AG09309 (cell line): ENCODE measurements around the gene TTLL9.

Source experiments
- DNase-seq: peaks from one replicate; pipeline ENCODE4 v3.0.0-alpha.2; 2010; ENCODE audit warnings: low read depth
- H3K4me3 ChIP-seq: 2 replicates; pipeline ENCODE4 v1.5.1; 2011; ENCODE audit warnings: mild to moderate bottlenecking, low read depth, low read length, moderate library complexity; ENCODE audit not compliant: control insufficient read depth
- TF ChIP-seq, protein P1 (sequence below): IDR thresholded peaks from 2 replicates; pipeline ENCODE4 v1.5.1; 2011; ENCODE audit warnings: mild to moderate bottlenecking, low read depth, low read length, inconsistent platforms; ENCODE audit not compliant: insufficient read depth, control insufficient read depth; ENCODE audit errors: missing control alignments

The TTLL9 gene

GRCh38 chr20:31869942-31870725 is at the start of gene TTLL9, which contains the start of gene DUSP15:
Gene TTLL9 (plus strand): TSS chr20:31870634. CDS start chr20:31871127, 493 bp downstream.
Gene DUSP15 (minus strand): TSS chr20:31870527. CDS start chr20:31870337, 190 bp downstream.
- DNase-seq, result no peak
- TF ChIP-seq, protein P1, sequence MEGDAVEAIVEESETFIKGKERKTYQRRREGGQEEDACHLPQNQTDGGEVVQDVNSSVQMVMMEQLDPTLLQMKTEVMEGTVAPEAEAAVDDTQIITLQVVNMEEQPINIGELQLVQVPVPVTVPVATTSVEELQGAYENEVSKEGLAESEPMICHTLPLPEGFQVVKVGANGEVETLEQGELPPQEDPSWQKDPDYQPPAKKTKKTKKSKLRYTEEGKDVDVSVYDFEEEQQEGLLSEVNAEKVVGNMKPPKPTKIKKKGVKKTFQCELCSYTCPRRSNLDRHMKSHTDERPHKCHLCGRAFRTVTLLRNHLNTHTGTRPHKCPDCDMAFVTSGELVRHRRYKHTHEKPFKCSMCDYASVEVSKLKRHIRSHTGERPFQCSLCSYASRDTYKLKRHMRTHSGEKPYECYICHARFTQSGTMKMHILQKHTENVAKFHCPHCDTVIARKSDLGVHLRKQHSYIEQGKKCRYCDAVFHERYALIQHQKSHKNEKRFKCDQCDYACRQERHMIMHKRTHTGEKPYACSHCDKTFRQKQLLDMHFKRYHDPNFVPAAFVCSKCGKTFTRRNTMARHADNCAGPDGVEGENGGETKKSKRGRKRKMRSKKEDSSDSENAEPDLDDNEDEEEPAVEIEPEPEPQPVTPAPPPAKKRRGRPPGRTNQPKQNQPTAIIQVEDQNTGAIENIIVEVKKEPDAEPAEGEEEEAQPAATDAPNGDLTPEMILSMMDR, result no peak
- peak within 1 kb of the TSS; percentile 33 for H3K4me3 ChIP-seq

GRCh38 chr20:31821427-31821826 is 49.0 kb upstream of the TTLL9 start:
- no peak overlapping the region for H3K4me3 ChIP-seq
- no peak for DNase-seq
- TF ChIP-seq, protein P1, result no peak

- TF ChIP-seq, protein P1, result peak; percentile 96
- H3K4me3 ChIP-seq, result peak overlapping the region; percentile 8
- DNase-seq, result no peak
These were observed 47.8 kb upstream of the TTLL9 start for GRCh38 chr20:31822421-31823330.

GRCh38 chr20:31823360-31824124 is 46.9 kb upstream of the TTLL9 start:
- H3K4me3 ChIP-seq, result no peak overlapping the region
- TF ChIP-seq, protein P1, result no peak
- no peak for DNase-seq

DNA sequence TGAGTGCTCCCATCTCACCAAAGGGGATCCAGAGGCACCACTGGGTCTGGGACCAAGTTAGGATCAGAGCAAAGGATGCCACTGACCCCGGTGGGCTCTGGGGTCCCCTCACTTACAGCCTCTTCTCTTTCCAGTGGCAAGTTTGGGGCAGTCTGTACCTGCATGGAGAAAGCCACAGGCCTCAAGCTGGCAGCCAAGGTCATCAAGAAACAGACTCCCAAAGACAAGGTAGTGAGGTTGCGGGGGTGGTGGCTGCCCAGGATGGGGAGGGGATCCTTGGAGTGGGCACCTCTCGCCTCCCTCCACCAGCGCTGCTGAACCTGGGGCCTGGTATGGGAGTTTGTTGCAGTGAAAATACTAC is 46.3 kb upstream of the TTLL9 start:
- no peak for DNase-seq
- TF ChIP-seq, protein P1, result no peak
- H3K4me3 ChIP-seq, result no peak overlapping the region
